GM21529 (cell line): ENCODE data around the gene UPF2.

ENCODE experiments used
- ATAC-seq: cut with Tn5 transposase; IDR thresholded peaks from one replicate; pipeline ENCODE4 v1.9.1; 2021; ENCODE audit not compliant: unreplicated experiment

The UPF2 gene

GRCh38 chr10:11886851-11887250, 155.8 kb downstream of the UPF2 start:
- no peak for ATAC-seq

- ATAC-seq = no peak
Observed at GRCh38 chr10:11886138-11886474, 156.5 kb downstream of the UPF2 start.

GRCh38 chr10:11885437-11886137, 157.0 kb downstream of the UPF2 start:
- ATAC-seq = no peak

- ATAC-seq = no peak
Observed at GRCh38 chr10:11884706-11885423, 157.7 kb downstream of the UPF2 start.

GRCh38 chr10:11882646-11883375, 159.8 kb downstream of the UPF2 start:
- ATAC-seq = no peak

GRCh38 chr10:11881477-11882417, 160.9 kb downstream of the UPF2 start:
- no peak for ATAC-seq

GRCh38 chr10:11881030-11881476, 161.6 kb downstream of the UPF2 start:
- ATAC-seq = no peak

GRCh38 chr10:11880151-11881029, 162.2 kb downstream of the UPF2 start:
- ATAC-seq = no peak

- ATAC-seq = no peak
Observed at GRCh38 chr10:11879387-11880094, 163.1 kb downstream of the UPF2 start.

- no peak for ATAC-seq
Observed at GRCh38 chr10:11878776-11879175, 163.8 kb downstream of the UPF2 start.

GRCh38 chr10:11877591-11877905, 165.1 kb downstream of the UPF2 start:
- no peak for ATAC-seq

GRCh38 chr10:11876805-11877590, 165.6 kb downstream of the UPF2 start:
- ATAC-seq = no peak

GRCh38 chr10:11876324-11876723, 166.3 kb downstream of the UPF2 start:
- no peak for ATAC-seq

GRCh38 chr10:11875494-11876281, 166.9 kb downstream of the UPF2 start:
- ATAC-seq = no peak

- ATAC-seq = no peak
Observed at GRCh38 chr10:11874568-11875493, 167.8 kb downstream of the UPF2 start.

GRCh38 chr10:11871466-11871865, 171.1 kb downstream of the UPF2 start:
- ATAC-seq = no peak

- no peak for ATAC-seq
Observed at GRCh38 chr10:11870900-11871400, 171.7 kb downstream of the UPF2 start.
